H1 (cell line): ENCODE measurements around the gene SHROOM3.

Experiments
- ATF3 ChIP-seq: IDR thresholded peaks from 2 replicates; pipeline ENCODE4 v1.6.1; 2011; ENCODE audit warnings: low read depth, mild to moderate bottlenecking, low read length; ENCODE audit not compliant: insufficient read depth
- CTCF ChIP-seq, 3 experiments: IDR thresholded peaks; 1 replicate in 2 of 3; 2 replicates in 1 of 3; pipeline versions ENCODE4 v1.5.1 to v1.6.1; 2011; ENCODE audit warnings: low read length in 3 of 3, mild to moderate bottlenecking in 3 of 3, inconsistent platforms in 2 of 3, low read depth in 1 of 3, moderate library complexity in 1 of 3; ENCODE audit not compliant: insufficient read depth in 1 of 3; ENCODE audit errors: control extremely low read depth in 1 of 3
- HDAC2 ChIP-seq, 2 experiments: fragments of 300-600 bp in 1 of 2; sonication (generic) in 1 of 2; IDR thresholded peaks; 2 replicates each; pipeline ENCODE4 v1.6.1; 2011 to 2012; ENCODE audit warnings: low read depth in 2 of 2, low read length in 2 of 2, mild to moderate bottlenecking in 2 of 2, moderate library complexity in 2 of 2, borderline replicate concordance in 1 of 2, inconsistent platforms in 1 of 2
- POLR2A ChIP-seq, 2 experiments: IDR thresholded peaks; 1 replicate in 1 of 2; 2 replicates in 1 of 2; pipeline ENCODE4 v1.6.1; 2011; ENCODE audit warnings: low read depth in 2 of 2, low read length in 2 of 2, mild to moderate bottlenecking in 2 of 2; ENCODE audit errors: control extremely low read depth in 1 of 2
- POLR2AphosphoS5 ChIP-seq: IDR thresholded peaks from 2 replicates; pipeline ENCODE4 v1.6.1; 2011; ENCODE audit warnings: low read depth, low read length
- RAD21 ChIP-seq, 2 experiments: IDR thresholded peaks in 1 of 2; conservative IDR thresholded peaks in 1 of 2; 2 replicates each; pipeline ENCODE4 v1.6.1; 2011; ENCODE audit warnings: low read depth in 2 of 2, low read length in 2 of 2, improper control_type of control experiment in 1 of 2, inconsistent platforms in 1 of 2, mild to moderate bottlenecking in 1 of 2, moderate library complexity in 1 of 2
- RFX5 ChIP-seq: IDR thresholded peaks from 2 replicates; pipeline ENCODE4 v1.6.1; 2011; ENCODE audit warnings: low read depth, low read length, improper control_type of control experiment, borderline replicate concordance
- SIRT6 ChIP-seq: IDR thresholded peaks from one replicate; pipeline ENCODE4 v1.7.1; 2012; ENCODE audit warnings: low read length, inconsistent platforms
- SRF ChIP-seq: IDR thresholded peaks from 2 replicates; pipeline ENCODE4 v1.6.1; 2011; ENCODE audit warnings: mild to moderate bottlenecking, low read depth, low read length, moderate library complexity
- TAF1 ChIP-seq: IDR thresholded peaks from 2 replicates; pipeline ENCODE4 v1.6.1; 2011; ENCODE audit warnings: mild to moderate bottlenecking, low read depth, low read length
- TCF12 ChIP-seq: IDR thresholded peaks from 2 replicates; pipeline ENCODE4 v1.6.1; 2011; ENCODE audit warnings: low read depth, mild to moderate bottlenecking, low read length
- USF2 ChIP-seq: IDR thresholded peaks from 2 replicates; pipeline ENCODE4 v1.6.1; 2011; ENCODE audit warnings: low read length, improper control_type of control experiment
- ZNF274 ChIP-seq: IDR thresholded peaks from 2 replicates; pipeline ENCODE4 v1.7.0; 2012; ENCODE audit warnings: low read length, borderline replicate concordance; ENCODE audit errors: extremely low read depth

- TF ChIP-seq TCF12 (no peak), TAF1 (no peak), SIRT6 (no peak), POLR2A (IDR thresholded peaks at IDR 0.05; ENCODE audit: control extremely low read depth in 1 of 2, low read depth in 2 of 2, low read length in 2 of 2) (no peak), CTCF (IDR thresholded peaks at IDR 0.05; ENCODE audit: control extremely low read depth in 1 of 3, insufficient read depth in 1 of 3, low read depth in 1 of 3, low read length in 3 of 3) (no peak), ZNF274 (no peak), HDAC2 (IDR thresholded peaks at IDR 0.05; ENCODE audit: borderline replicate concordance in 1 of 2, low read depth in 2 of 2, low read length in 2 of 2) (no peak), ATF3 (no peak), RFX5 (no peak), POLR2AphosphoS5 (no peak), SRF (no peak), USF2 (no peak), RAD21 (IDR thresholded peaks at IDR 0.05 in 1 of 2, conservative IDR thresholded peaks at IDR 0.05 in 1 of 2; ENCODE audit: low read depth in 2 of 2, low read length in 2 of 2) (no peak)
Observed at GRCh38 chr4:76687746-76688448, 252.9 kb downstream of the SHROOM3 start.
